Measurements from ENCODE around the gene PEBP1. TPM values are rescaled to one million over a fixed set of nuclear protein-coding genes. Genes with fewer than 3 reads are reported as not detected.

The PEBP1 gene
- total and polyA plus RNA-seq, 10 of the 15 experiments (the other 5 are each of a cell fraction or from before 2014, with no cell fraction given) = 79.4 to 415 (median 206) TPM

DNA sequence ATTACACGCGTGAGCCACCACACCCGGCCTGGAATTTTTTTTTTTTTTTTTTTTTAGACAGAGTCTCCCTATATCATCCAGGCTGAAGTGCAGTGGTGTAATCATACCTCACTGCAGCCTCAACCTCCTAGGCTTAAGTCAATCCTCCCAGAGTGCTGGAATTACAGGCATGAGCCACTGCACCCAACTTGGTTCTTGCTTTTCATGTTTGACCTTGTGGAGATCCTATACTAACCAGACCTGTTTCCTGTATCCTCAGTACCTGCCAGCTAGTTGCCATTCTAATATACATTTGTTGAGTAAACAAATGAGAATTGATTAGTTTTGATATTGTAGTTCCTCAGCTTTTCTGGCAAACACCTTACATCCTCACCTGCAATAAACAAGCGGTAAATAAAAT is 28.9 kb upstream of the PEBP1 start:
- DNase-seq (ENCODE audit: low read depth, low spot score) (no peak), FAIRE-seq (no peak), ATAC-seq (no peak)
- Histone ChIP-seq H3K36me3 (ENCODE audit: control insufficient read depth in 2 of 2, insufficient read depth in 2 of 2, low read length in 1 of 2) (no peaks in the 10 kb centered on the region), H3K9me3 (replicated peaks; ENCODE audit: control insufficient read depth, insufficient read depth, low read length) (no peaks in the 10 kb centered on the region), H3K4me3 (no peak overlapping the region), H3K27ac (ENCODE audit: control insufficient read depth, insufficient read depth) (no peak overlapping the region), H4K20me1 (ENCODE audit: control insufficient read depth, insufficient read depth) (no peaks in the 10 kb centered on the region), H2AFZ (ENCODE audit: control insufficient read depth, low read depth, low read length) (no peak overlapping the region), H3K4me2 (ENCODE audit: control insufficient read depth, insufficient read depth) (no peak overlapping the region), H3K79me2 (ENCODE audit: control insufficient read depth, insufficient read depth, low read length) (no peaks in the 10 kb centered on the region), H3K9ac (ENCODE audit: control insufficient read depth, insufficient read depth, low read length) (no peak overlapping the region), H3K4me1 (ENCODE audit: control insufficient read depth, insufficient read depth, low read length) (no peaks in the 10 kb centered on the region; the same call in 1 of the 2 replicates), H3K27me3 (replicated peaks in 1 of 2; ENCODE audit: control insufficient read depth in 2 of 2, insufficient read depth in 2 of 2, low read length in 1 of 2) (peaks cover 4 to 8% of the 10 kb centered on the region in 2 experiments; a peak in 3 of 4 replicates)
- TF ChIP-seq ASH2L (IDR thresholded peaks at IDR 0.05; ENCODE audit: borderline replicate concordance, low read depth) (no peak), CTCF (IDR thresholded peaks at IDR 0.05 in 2 of 3, conservative IDR thresholded peaks at IDR 0.05 in 1 of 3; ENCODE audit: control insufficient read depth in 2 of 3, extremely low read depth in 1 of 3, insufficient read depth in 1 of 3, low read depth in 3 of 3, low read length in 3 of 3) (no peak), HCFC1 (IDR thresholded peaks at IDR 0.05; ENCODE audit: low read length) (no peak), YBX1 (IDR thresholded peaks at IDR 0.05) (no peak), NFXL1 (IDR thresholded peaks at IDR 0.05; ENCODE audit: borderline replicate concordance) (no peak), RELA (IDR thresholded peaks at IDR 0.05; ENCODE audit: borderline replicate concordance, partially characterized antibody) (no peak), USF2 (IDR thresholded peaks at IDR 0.05; ENCODE audit: borderline replicate concordance, low read depth, low read length) (no peak), ZBED1 (IDR thresholded peaks at IDR 0.05; ENCODE audit: borderline replicate concordance) (no peak), ZNF384 (IDR thresholded peaks at IDR 0.05; ENCODE audit: borderline replicate concordance, low read depth, low read length) (no peak)
- TF ChIP-seq, protein P1, sequence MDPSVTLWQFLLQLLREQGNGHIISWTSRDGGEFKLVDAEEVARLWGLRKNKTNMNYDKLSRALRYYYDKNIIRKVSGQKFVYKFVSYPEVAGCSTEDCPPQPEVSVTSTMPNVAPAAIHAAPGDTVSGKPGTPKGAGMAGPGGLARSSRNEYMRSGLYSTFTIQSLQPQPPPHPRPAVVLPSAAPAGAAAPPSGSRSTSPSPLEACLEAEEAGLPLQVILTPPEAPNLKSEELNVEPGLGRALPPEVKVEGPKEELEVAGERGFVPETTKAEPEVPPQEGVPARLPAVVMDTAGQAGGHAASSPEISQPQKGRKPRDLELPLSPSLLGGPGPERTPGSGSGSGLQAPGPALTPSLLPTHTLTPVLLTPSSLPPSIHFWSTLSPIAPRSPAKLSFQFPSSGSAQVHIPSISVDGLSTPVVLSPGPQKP (IDR thresholded peaks at IDR 0.05; ENCODE audit: low read depth, low read length) = no peak
- ChIA-PET SMC1A (ENCODE audit: uncharacterized antibody, unreplicated experiment) (interaction anchor here (0.6 kb wide), 1 partner anchor 37 kb away, joined by 3 read pairs; no protein-coding TSS in a partner anchor), CTCF (no interaction called here), POLR2A (no interaction called here), RAD21 (ENCODE audit: unreplicated experiment) (no interaction called here)
- WGBS (ENCODE audit: insufficient coverage, insufficient replicate concordance, low lambda C conversion rate, missing lambda C conversion rate) = 100% methylated on average over 3 of the region's 4 CpGs
- in situ Hi-C loops (cut with MboI) = loop anchor here (25.0 kb wide), 2 partner anchors 930 to 1430 kb away; no protein-coding TSS in a partner anchor
- intact Hi-C loops (cut with micrococcal nuclease; ENCODE audit: unreplicated experiment) = no loop called here
- no TSS peak for BruUV-seq (replicated peaks)

All from GM12878 (cell line).